Measurements from ENCODE around the gene TMEM94. TPM values are rescaled to one million over a fixed set of nuclear protein-coding genes. Genes with fewer than 3 reads are reported as not detected.

TMEM94 gene
- total and polyA plus RNA-seq, 9 of the 15 experiments (the other 6 are each of a cell fraction or from before 2014, with no cell fraction given) = 0.35 to 48.1 (median 14.4) TPM

GRCh38 chr17:75524970-75525805 is 68.8 kb downstream of the TMEM94 start, which contains the start of gene LLGL2 (continued):
- peak; percentile 58; the same call in 1 of the 2 replicates for TF ChIP-seq E2F1 (CRISPR knock-in tag; IDR thresholded peaks at IDR 0.05)
- TF ChIP-seq ZEB2 (IDR thresholded peaks at IDR 0.05) = peak; percentile 94
- TF ChIP-seq DNMT1 (IDR thresholded peaks at IDR 0.05) = no peak
- no peak for TF ChIP-seq ZNF140 (CRISPR knock-in tag; IDR thresholded peaks at IDR 0.05)
- no peak for TF ChIP-seq ZNF24 (IDR thresholded peaks at IDR 0.05)
- no peak for TF ChIP-seq OTX1 (CRISPR knock-in tag; IDR thresholded peaks at IDR 0.05)
- no peak for TF ChIP-seq ZNF77 (CRISPR knock-in tag; IDR thresholded peaks at IDR 0.05)
- TF ChIP-seq E2F3 (CRISPR knock-in tag; IDR thresholded peaks at IDR 0.05) = peak; percentile 76; the same call in 1 of the 2 replicates
- TF ChIP-seq ELF4 (CRISPR knock-in tag; IDR thresholded peaks at IDR 0.05) = no peak
- no peak for TF ChIP-seq ATF4 (CRISPR knock-in tag; IDR thresholded peaks at IDR 0.05)
- no peak for TF ChIP-seq RBBP5 (IDR thresholded peaks at IDR 0.05; ENCODE audit: borderline replicate concordance, insufficient read depth, low read length, poor library complexity, severe bottlenecking)
- peak in 2 of 3 experiments; percentile 24 to 57 for TF ChIP-seq YY1 (IDR thresholded peaks at IDR 0.05; ENCODE audit: borderline replicate concordance in 1 of 3, control insufficient read depth in 1 of 3, extremely low read depth in 1 of 3, insufficient read depth in 3 of 3, insufficient read length in 1 of 3, insufficient replicate concordance in 2 of 3, low read depth in 1 of 3, low read length in 2 of 3)
- no peak for TF ChIP-seq PHB (CRISPR knock-in tag; IDR thresholded peaks at IDR 0.05)
- TF ChIP-seq SMARCC2 (IDR thresholded peaks at IDR 0.05; ENCODE audit: low read depth) = no peak
- TF ChIP-seq E2F8 (IDR thresholded peaks at IDR 0.05; ENCODE audit: low read depth, partially characterized antibody) = peak; percentile 45
- no peak for TF ChIP-seq ILK (tag; IDR thresholded peaks at IDR 0.05; ENCODE audit: borderline replicate concordance, low read depth)
- TF ChIP-seq CTBP1 (IDR thresholded peaks at IDR 0.05; ENCODE audit: borderline replicate concordance) = peak; percentile 94
- peak; percentile 64; the same call in 1 of the 2 replicates for TF ChIP-seq ETS1 (conservative IDR thresholded peaks at IDR 0.05; ENCODE audit: control insufficient read depth, low read depth, low read length)
- no peak for TF ChIP-seq KAT8 (IDR thresholded peaks at IDR 0.05; ENCODE audit: low read depth)
- TF ChIP-seq NBN (IDR thresholded peaks at IDR 0.05; ENCODE audit: low read depth) = 0 out of 2 replicates have a peak, but pooled peaks have one; percentile 69
- no peak for TF ChIP-seq FOXM1 (IDR thresholded peaks at IDR 0.05; ENCODE audit: low read depth)
- TF ChIP-seq FOXM1 (CRISPR knock-in tag; IDR thresholded peaks at IDR 0.05; ENCODE audit: low read depth) = no peak
